ENCODE data around the gene SF3B1. TPM values are rescaled to one million over a fixed set of nuclear protein-coding genes. Genes with fewer than 3 reads are reported as not detected.
"Not testable (repeated sequence)": the region's sequence is repeated elsewhere in the genome, so short reads cannot be mapped to it uniquely, and the experiment has no call there.

The SF3B1 gene
- total RNA-seq, 2 donors from 2014 or later = 197 to 250 TPM

DNA sequence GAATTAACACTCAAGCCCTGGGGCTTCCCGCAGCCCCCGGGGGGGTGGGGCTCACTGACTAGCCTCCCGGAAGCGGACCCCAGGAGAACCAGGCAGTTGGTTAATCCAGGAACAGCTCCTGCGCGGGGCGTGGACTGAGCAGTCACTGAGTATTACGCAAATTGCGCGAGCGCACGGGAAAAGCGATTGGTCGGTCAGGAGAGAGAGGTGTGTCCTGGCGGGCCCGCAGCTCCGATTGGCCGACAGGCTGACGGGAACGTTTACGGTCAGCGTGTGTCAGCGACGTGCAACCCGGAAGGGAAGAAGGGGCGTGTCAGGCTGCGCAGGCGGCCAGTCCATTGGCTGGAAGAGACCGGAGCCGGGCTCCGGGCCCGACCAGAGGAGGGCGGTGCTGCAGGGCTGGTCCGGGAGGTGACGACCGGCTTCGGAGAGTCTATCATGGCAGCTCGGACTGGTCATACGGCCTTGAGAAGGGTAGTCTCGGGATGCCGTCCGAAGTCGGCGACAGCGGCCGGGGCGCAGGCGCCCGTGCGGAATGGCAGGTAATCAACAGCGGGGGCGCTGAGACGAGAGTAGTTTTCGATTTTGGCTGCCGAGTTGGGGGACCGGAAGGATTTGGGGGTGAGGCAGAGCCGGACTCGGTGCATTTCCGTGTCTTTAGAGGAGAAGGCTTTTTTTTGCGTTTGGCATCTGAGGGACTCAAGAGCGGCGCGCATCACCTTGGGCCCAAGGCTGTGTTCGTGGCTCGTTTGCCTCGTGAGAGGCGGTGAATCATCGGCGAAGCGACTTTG lies 18.5 kb upstream of the SF3B1 start, which contains the start of gene COQ10B:
Gene COQ10B, plus strand, starts transcription at position 430 of the 791 bp plus-strand sequence. Its CDS starts 9 bp downstream, at position 439.
- under 1% methylated on average over 53 of the region's 70 CpGs for WGBS
- H3K9me3 ChIP-seq = no peaks in the 10 kb centered on the region
- intact Hi-C loops (cut with DNase I) = loop anchor here (2.0 to 10.0 kb wide), 4 partner anchors 19 to 526 kb away; partner anchors contain the start of genes HSPE1, MARS2, PGAP1 and SF3B1
- peak; percentile 100 for DNase-seq (ENCODE audit: low spot score)
- no peaks in the 10 kb centered on the region for H3K27me3 ChIP-seq (replicated peaks; ENCODE audit: insufficient read depth)
- no peaks in the 10 kb centered on the region for H3K36me3 ChIP-seq
- peak within 1 kb of the TSS; percentile 70 to 80 for H3K4me3 ChIP-seq
- H3K27ac ChIP-seq = peak within 1 kb of the TSS; percentile 99
- H3K4me1 ChIP-seq (replicated peaks) = peaks cover 3% of the 10 kb centered on the region
- TF ChIP-seq, protein P1, sequence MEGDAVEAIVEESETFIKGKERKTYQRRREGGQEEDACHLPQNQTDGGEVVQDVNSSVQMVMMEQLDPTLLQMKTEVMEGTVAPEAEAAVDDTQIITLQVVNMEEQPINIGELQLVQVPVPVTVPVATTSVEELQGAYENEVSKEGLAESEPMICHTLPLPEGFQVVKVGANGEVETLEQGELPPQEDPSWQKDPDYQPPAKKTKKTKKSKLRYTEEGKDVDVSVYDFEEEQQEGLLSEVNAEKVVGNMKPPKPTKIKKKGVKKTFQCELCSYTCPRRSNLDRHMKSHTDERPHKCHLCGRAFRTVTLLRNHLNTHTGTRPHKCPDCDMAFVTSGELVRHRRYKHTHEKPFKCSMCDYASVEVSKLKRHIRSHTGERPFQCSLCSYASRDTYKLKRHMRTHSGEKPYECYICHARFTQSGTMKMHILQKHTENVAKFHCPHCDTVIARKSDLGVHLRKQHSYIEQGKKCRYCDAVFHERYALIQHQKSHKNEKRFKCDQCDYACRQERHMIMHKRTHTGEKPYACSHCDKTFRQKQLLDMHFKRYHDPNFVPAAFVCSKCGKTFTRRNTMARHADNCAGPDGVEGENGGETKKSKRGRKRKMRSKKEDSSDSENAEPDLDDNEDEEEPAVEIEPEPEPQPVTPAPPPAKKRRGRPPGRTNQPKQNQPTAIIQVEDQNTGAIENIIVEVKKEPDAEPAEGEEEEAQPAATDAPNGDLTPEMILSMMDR (IDR thresholded peaks at IDR 0.05) = peak in 3 of 4 experiments; percentile 36 to 54 (median 48)
- TF ChIP-seq POLR2AphosphoS5 (IDR thresholded peaks at IDR 0.05) (peak; percentile 97), POLR2A (IDR thresholded peaks at IDR 0.05) (peak; percentile 72)

DNA sequence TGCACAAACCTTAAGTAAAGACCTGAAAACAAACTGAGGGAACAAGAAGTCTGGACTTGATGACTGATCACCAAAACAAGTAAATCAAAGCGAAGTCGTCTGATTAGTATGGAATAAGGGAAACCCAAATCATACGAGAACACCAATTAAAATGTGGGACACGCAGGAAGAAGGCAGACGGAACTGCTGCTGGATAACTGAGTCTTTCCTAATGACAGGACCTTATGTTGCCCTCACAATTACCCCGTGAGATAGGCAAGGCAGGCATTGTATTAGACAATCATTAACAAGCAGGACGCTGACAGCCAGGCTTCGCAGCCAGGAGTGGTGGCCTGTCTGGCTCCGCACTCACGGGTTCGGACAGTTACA lies 17.9 kb upstream of the SF3B1 start:
- H3K4me1 ChIP-seq (replicated peaks) = peaks cover 3% of the 10 kb centered on the region
- DNase-seq (ENCODE audit: low spot score) = no peak
- H3K27me3 ChIP-seq (replicated peaks; ENCODE audit: insufficient read depth) = no peaks in the 10 kb centered on the region
- no peaks in the 10 kb centered on the region for H3K36me3 ChIP-seq
- no peaks in the 10 kb centered on the region for H3K9me3 ChIP-seq
- 2% methylated on average over 11 of the region's 11 CpGs for WGBS
- peak overlapping the region; percentile 70 to 80 for H3K4me3 ChIP-seq
- intact Hi-C loops (cut with DNase I) = loop anchor here (2.0 to 10.0 kb wide), 4 partner anchors 18 to 525 kb away; partner anchors contain the start of genes HSPE1, MARS2, PGAP1 and SF3B1
- TF ChIP-seq POLR2A (IDR thresholded peaks at IDR 0.05) (no peak), POLR2AphosphoS5 (IDR thresholded peaks at IDR 0.05) (no peak)
- TF ChIP-seq, protein P1 (IDR thresholded peaks at IDR 0.05) = no peak
- peak overlapping the region; percentile 99 for H3K27ac ChIP-seq

DNA sequence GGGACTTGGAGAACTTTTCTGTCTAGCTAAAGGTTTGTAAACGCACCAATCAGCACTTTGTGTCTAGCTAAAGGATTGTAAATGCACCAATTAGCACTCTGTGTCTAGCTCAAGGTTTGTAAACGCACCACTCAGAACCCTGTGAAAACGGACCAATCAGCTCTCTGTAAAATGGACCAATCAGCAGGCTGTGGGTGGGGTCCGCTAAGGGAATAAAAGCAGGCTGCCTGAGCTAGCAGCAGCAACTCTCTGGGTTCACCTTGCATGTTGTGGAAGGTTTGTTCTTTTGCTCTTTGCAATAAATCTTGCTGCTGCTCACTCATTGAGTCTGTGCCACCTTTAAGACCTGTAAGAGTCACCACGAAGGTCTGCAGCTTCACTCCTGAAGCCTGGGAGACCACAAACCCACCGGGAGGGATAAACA lies 16.1 kb upstream of the SF3B1 start:
- not testable (repeated sequence) for H3K9me3 ChIP-seq; H3K27me3 ChIP-seq (replicated peaks; ENCODE audit: insufficient read depth); DNase-seq (ENCODE audit: low spot score); H3K4me3 ChIP-seq; H3K4me1 ChIP-seq (replicated peaks); H3K27ac ChIP-seq; H3K36me3 ChIP-seq
- intact Hi-C loops (cut with DNase I) = loop anchor here (5.0 to 10.0 kb wide), 3 partner anchors 51 to 524 kb away; partner anchors contain the start of genes HSPE1, MARS2 and PGAP1
- WGBS = 84% methylated on average over 6 of the region's 6 CpGs

DNA sequence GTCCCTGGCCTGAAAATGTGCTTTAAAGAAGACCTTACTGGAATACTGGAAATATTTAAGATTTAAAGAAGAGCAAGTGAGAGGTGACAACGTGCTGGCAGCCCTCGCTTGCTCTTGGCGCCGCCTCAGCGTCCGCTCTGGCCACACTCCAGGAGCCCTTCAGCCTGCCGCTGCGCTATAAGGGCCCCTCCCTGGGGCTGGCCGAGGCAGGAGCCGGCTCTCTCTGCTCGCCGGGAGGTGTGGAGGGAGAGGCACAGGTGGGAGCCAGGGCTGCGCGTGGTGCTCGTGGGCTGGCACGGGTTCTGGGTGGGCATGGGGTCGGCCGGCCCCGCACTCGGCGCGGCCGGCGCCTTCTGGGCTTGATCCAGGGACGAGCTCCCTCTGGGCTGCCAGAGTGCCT lies 15.6 kb upstream of the SF3B1 start:
- no peaks in the 10 kb centered on the region for H3K36me3 ChIP-seq
- TF ChIP-seq, protein P1 (IDR thresholded peaks at IDR 0.05) = no peak
- TF ChIP-seq POLR2AphosphoS5 (IDR thresholded peaks at IDR 0.05) = no peak
- no peak for TF ChIP-seq POLR2A (IDR thresholded peaks at IDR 0.05)
- intact Hi-C loops (cut with DNase I) = loop anchor here (5.0 to 10.0 kb wide), 3 partner anchors 52 to 523 kb away; partner anchors contain the start of genes HSPE1, MARS2 and PGAP1
- H3K4me1 ChIP-seq (replicated peaks) = peaks cover 3% of the 10 kb centered on the region
- no peaks in the 10 kb centered on the region for H3K9me3 ChIP-seq
- DNase-seq (ENCODE audit: low spot score) = no peak
- no peaks in the 10 kb centered on the region for H3K27me3 ChIP-seq (replicated peaks; ENCODE audit: insufficient read depth)
- no peak overlapping the region for H3K27ac ChIP-seq
- H3K4me3 ChIP-seq = no peak overlapping the region
- 84% methylated on average over 25 of the region's 25 CpGs for WGBS

DNA sequence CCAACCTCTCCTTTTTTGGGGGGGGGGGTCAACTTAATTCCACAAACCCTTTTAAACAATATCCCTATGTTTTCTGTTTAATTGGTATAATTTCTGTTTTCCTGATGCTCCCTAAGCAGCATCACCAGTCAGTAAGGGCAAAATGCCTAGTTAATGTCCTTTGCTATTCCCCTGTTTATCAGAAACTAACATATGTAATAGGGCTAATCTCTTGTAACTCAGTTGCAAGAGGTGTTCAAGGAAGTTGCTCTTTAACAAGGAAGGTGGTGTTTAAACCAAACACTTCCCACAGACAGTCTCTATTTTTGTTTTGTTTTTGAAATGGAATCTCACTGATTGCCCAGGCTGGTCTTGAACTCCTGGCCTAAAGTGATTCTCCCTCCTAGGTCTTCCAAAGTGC lies 12.0 kb upstream of the SF3B1 start:
- H3K27ac ChIP-seq = no peak overlapping the region
- TF ChIP-seq, protein P1 (IDR thresholded peaks at IDR 0.05) = no peak
- TF ChIP-seq POLR2AphosphoS5 (IDR thresholded peaks at IDR 0.05) = no peak
- TF ChIP-seq POLR2A (IDR thresholded peaks at IDR 0.05) = no peak
- H3K36me3 ChIP-seq = no peaks in the 10 kb centered on the region
- intact Hi-C loops (cut with DNase I) = no loop called here
- no peaks in the 10 kb centered on the region for H3K9me3 ChIP-seq
- no peaks in the 10 kb centered on the region for H3K4me1 ChIP-seq (replicated peaks)
- H3K4me3 ChIP-seq = no peak overlapping the region
- no peak for DNase-seq (ENCODE audit: low spot score)
- H3K27me3 ChIP-seq (replicated peaks; ENCODE audit: insufficient read depth) = no peaks in the 10 kb centered on the region

All from prostate gland (tissue), 2 donors.